Activated T-helper 9 cell treated with anti-CD3 and anti-CD28 coated beads, Interleukin-2, amount 50 U/mL, for 16 hours (primary cell): ENCODE measurements around the gene ASTN2.

Experiments used
- DNase-seq: peaks from one replicate; pipeline ENCODE4 v3.0.0-alpha.2; 2020; ENCODE audit warnings: low read depth

Gene ASTN2

DNA sequence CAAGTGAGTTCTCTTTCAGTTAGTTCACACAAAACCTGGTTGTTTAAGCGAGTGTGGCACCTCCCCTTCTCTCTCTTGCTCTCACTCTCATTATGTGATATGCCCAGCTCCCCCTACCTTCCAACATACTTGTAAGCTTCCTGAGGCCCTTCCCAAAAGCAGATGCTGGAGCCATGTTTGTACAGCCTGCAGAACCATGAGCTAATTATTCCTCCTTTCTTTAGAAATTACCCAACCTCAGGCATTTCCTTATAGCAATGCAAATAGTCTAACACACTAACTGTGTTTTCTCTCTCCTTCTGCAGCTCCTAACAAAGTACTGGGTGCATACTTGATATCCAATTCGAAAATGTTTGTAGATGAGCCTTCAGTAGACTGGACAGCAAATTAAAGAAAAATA is 665.1 kb downstream of the ASTN2 start:
- no peak for DNase-seq

DNA sequence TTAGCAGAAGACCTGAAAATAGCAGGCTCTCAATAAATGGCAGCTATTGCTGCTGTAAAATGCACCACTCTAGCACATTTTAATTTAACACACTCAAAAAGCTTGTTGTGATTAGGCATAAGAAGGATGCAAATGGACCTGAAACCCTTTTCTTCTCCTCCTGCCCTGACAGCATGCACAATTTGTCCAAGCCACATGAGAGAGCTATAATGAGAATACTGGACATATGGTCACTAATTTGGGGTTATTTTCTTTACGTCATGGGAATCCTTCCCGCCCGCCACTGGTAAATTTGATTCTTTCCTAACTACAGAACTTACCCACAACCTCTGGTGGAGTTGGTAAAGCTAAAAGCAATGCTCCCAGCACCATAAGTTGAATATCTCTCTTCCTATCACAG is 665.7 kb downstream of the ASTN2 start:
- no peak for DNase-seq

DNA sequence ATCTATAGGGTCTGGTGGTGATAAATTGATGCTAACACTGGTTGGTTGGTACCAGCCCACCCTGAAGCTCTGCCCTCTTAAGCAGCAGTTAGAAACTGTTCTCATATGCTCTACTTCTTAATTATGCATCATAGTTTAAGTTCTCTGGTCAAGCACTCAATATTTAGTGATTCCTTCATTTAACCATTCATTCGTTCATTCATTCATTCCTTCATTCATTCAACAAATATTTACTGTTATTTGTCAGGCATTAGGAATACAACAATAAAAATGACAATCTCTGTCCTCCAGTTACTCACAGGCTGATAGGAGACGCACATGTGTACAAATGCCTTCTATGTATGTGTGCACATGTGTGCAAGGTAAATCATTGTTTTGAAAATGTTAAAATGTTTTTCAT is 673.1 kb downstream of the ASTN2 start:
- DNase-seq = no peak

DNA sequence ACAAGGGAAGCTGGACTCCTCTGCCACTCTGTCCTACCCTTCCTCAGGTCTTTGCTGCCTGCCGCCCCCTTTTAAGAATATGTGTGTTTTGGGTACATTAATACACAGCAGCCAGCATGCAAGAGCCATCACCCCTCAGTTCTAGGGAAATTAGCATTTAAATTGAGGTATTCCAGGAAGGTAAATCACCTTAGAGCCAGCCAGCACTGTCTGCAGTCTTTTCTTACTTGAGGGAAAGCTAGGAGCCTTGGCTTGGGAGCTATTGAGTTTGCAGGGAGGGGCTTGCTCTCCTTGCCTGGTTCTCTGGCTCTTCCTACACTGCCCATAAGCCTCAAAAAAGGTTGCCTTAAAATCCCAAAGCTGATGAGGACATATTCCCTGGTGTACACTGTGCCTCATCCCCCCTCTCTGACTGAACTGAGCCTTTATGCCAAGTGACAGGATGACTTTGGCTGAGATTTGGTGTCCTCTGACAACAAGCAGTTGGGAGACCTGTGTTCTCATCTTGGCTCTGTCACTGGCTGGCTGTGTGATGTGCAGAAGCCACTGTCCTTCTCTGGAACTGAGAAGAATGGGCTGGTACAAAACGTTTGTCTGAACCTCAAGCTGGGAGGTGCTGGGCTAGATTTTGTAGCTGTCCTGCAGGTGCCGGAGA is 673.6 kb downstream of the ASTN2 start:
- no peak for DNase-seq

DNA sequence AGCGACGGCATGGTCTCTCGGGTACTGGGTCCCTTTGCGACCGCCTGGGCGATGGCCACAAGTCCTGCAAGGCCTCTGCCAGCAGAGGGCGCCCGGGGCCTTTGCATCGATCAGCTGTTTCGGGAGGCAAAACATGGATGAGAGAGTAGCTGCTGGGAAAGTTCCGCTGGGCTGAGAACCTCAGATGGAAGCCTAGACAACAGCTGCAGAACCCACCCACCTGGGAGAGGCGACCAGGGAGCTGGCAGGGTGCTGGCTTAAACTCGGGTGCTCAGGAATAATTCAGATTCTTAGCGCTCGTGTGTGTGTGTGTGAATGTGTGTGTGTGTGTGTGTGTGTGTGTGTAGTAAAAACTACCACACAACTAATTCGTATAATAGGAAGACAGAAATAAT is 677.7 kb downstream of the ASTN2 start:
- peak; percentile 6 for DNase-seq

DNA sequence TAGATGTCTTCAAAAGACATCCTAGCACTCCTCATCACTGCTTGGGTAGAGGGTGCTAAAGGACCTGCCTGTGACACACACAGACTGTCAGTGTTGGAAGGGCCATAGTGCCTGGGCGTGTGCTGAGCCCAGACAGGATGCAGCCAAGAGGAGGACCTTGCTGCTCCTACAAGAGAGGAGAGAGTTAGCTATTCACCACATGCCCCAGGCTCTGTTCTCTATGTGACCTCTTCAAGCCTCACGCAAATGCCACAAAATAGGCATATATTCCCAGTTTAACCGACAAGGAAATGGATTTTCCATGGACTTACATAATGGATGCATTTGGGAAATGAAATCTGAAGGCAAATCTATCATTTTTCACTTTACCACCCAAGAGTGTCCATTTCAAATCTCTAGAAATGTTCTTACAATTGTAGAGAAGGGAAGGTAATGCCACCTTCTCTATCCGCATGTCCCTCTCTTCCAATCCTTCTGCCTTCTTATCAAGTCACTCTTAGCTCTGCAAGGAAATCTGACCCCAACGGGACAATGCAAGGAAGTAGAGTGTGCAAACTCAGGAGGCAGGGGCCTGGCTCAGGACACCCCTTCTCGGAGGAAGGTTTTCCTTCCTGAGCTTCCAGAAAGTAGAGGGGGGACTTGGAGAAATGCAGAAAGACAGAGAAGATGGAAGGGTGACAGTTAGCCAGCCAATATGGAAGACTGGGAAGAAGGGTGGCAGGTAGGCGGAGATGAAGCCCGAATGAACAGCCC is 678.3 kb downstream of the ASTN2 start:
- no peak for DNase-seq

GRCh38 chr9:116733010-116733641 is 681.7 kb downstream of the ASTN2 start:
- DNase-seq = no peak

- no peak for DNase-seq
These were observed 688.3 kb downstream of the ASTN2 start for GRCh38 chr9:116726602-116727001.

DNA sequence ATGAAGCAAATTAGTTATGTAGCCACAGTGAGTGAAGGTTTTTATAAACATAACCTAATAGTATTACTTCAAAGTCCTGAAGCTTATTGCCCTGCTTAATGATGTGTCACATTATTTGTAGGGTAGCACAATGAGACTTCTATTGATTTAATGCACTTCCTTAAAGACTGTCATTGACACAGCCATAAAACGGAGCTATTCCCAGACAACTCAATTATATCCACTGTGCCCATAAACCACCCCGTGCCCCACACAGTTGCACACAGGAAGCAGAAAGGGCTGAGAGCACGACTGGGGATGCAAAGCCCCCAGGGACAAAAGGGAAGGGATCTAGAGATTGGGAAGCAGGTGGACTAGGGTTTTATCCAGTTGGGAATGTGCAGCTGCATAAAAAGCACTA is 690.7 kb downstream of the ASTN2 start:
- no peak for DNase-seq

- DNase-seq = no peak
These were observed 692.9 kb downstream of the ASTN2 start for GRCh38 chr9:116721944-116722343.

- DNase-seq = no peak
These were observed 693.4 kb downstream of the ASTN2 start for GRCh38 chr9:116721411-116721810.

GRCh38 chr9:116720111-116720510 is 694.7 kb downstream of the ASTN2 start:
- DNase-seq = no peak

DNA sequence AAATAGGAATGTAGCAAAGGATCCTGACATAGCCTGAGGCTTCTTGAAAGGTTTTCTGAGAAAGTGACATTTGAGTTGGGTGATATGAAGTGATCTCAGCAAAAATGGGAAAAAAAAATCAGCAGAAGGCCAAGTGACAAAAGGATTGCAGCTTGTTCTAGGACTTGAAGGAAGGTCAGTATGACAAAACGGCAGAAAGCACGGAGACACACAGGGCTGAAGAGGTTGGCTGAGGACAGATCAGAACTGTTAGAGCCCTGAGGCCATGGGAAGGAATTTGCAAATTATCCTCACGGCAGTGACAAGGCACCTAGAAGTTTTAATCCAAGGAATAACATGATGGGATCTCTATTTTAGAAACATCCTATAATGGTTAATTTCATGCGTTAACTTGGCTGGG is 696.7 kb downstream of the ASTN2 start:
- no peak for DNase-seq

GRCh38 chr9:116717150-116717549 is 697.7 kb downstream of the ASTN2 start:
- no peak for DNase-seq

GRCh38 chr9:116716438-116716837 is 698.4 kb downstream of the ASTN2 start:
- no peak for DNase-seq

- DNase-seq = no peak
These were observed 699.1 kb downstream of the ASTN2 start for GRCh38 chr9:116715751-116716150.

DNA sequence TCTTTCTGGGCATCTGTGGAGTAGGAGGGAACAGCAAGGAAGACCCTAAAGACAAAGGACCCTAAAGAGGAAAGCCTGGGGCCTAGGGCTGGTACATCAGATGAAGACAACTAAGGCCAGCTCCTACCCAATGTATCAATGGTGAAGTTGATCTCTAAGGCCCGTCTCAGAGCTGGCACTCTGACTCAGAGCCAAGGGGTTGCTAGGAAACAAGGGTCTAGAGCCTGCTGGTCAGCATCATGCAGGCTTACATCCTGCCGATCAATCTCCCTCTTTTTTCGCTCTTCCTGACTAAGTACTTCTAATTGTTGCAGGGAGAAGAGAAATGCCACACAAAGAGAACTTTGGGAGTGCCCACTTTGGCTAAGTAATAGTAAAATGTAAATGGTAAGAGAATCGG is 701.6 kb downstream of the ASTN2 start:
- DNase-seq = no peak

DNA sequence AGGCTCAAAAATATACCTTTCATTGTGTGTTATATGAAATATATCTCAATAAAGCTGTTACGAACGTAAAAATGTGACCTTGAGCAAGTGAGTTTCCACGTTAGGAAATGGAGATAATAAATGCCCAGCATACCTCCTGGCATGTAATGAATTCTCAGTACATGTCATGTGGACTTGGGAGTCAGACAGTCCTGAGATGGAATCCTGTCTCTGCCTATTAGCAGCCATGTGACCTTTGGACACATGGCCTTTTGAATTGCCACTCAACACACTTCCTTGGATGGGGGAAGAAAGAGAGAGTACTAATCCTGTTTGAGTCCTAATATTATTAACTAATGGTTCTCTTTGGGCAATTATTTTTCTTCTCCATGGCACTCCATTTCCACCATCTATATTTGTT is 702.1 kb downstream of the ASTN2 start:
- no peak for DNase-seq

DNA sequence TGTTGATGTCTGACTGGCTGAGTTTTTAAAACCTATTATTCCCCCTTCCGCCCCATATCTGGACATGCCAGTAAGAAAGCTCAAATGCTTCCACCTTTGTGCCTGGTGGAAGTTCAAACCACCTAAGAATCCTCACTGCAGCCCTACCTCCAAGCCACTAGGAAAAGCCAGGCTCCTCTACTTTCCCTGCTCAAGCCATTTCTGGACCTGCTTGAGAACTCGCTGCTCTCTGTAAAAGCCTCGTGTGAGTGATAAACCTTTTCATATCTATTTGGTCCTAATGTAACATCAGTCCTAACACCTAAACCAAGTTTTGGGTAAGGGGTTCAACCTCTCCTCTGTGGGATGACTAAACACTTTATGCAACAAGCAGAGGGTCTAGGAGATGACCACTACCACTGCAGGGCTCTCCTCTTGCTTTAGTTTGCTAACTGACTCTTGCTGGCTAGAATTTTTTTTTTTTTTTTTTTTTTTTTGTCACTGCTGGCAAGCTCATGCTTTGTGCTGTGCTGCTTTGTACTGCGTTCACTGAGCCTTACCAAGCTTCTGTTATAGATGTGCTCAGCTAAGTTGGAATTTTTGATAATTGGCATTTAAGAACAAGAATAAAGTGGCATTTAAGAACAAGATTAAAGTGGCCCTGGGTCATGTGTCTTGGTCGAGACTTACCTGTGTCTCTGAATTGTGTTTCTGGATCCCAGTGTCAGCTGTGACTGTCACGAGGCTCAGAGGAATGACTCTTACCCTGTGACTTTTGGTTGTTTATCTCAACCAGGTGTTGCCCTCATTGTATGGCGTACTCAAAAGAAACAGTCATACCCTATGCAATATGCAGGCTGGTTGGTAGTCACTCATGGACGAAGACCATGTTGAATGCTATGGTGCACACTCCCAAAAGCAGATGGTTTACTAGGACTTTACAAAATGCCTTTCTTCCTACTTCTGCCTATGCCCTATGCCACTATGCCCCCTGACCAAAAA is 708.3 kb downstream of the ASTN2 start:
- DNase-seq = no peak

- DNase-seq = no peak
These were observed 709.3 kb downstream of the ASTN2 start for GRCh38 chr9:116705531-116705930.

DNA sequence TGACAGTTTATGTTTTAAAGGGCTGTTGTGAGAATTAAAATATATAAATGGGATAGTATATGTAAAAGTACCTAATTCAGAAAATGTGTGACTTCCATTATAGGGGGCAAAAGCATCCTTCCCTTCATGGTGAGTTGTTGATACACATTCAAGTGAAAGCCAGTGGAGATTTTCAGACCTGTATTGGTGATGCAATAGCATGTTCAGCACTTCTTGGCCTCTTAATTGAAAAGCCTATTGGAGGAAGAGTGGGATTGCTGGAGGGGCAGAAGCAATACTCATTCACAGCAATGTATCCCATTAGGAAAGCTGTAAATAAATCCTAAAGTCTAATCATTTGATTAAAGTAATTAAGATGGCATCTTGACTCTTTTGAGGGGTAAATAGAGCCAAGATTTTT is 710.4 kb downstream of the ASTN2 start:
- DNase-seq = no peak

DNA sequence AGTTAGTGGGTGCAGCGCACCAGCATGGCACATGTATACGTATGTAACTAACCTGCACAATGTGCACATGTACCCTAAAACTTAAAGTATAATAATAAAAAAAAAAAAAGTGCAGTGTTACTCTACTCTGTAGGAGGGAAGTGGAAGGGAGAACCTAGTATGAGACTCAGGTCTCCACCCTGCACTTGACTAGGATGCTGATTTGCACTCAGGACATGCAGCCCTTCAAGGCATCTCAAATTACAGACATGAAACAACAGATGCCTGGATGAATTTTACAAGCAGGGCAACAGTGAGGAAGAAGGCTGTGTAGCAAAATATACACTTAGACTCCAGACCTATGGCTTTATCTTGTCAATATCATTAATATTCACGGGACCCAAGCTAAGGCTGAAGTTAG is 711.2 kb downstream of the ASTN2 start:
- no peak for DNase-seq
